SKM-1 treated with dmso at 0.1 percent for 144 hours (cell line): ENCODE measurements around the gene HS3ST2.

Source experiments
- DNase-seq: peaks from one replicate; lab custom pipeline; 2025; ENCODE audit not compliant: unreplicated experiment; lab: John Stamatoyannopoulos, UW

HS3ST2 gene

GRCh38 chr16:22813948-22814710 lies at the start of gene HS3ST2:
TSS of gene HS3ST2 (plus strand) at chr16:22814162. CDS start at chr16:22814611, 449 bp downstream.
- DNase-seq = no peak

- no peak for DNase-seq
Observed at GRCh38 chr16:22764662-22765327, 49.2 kb upstream of the HS3ST2 start.

GRCh38 chr16:22765479-22765878 lies 48.5 kb upstream of the HS3ST2 start:
- DNase-seq = no peak

- no peak for DNase-seq
Observed at GRCh38 chr16:22770866-22771265, 43.1 kb upstream of the HS3ST2 start.

- DNase-seq = no peak
Observed at GRCh38 chr16:22771551-22771950, 42.4 kb upstream of the HS3ST2 start.

- DNase-seq = no peak
Observed at GRCh38 chr16:22775220-22775922, 38.6 kb upstream of the HS3ST2 start.

- DNase-seq = no peak
Observed at GRCh38 chr16:22781480-22781879, 32.5 kb upstream of the HS3ST2 start.

- no peak for DNase-seq
Observed at GRCh38 chr16:22782314-22782713, 31.6 kb upstream of the HS3ST2 start.

- DNase-seq = no peak
Observed at GRCh38 chr16:22784690-22785214, 29.2 kb upstream of the HS3ST2 start.

GRCh38 chr16:22785552-22785951 lies 28.4 kb upstream of the HS3ST2 start:
- DNase-seq = no peak

GRCh38 chr16:22786284-22786683 lies 27.7 kb upstream of the HS3ST2 start:
- no peak for DNase-seq

- DNase-seq = no peak
Observed at GRCh38 chr16:22786691-22787090, 27.3 kb upstream of the HS3ST2 start.

GRCh38 chr16:22787466-22788192 lies 26.3 kb upstream of the HS3ST2 start:
- DNase-seq = peak; percentile 23

GRCh38 chr16:22788193-22788530 lies 25.8 kb upstream of the HS3ST2 start:
- DNase-seq = peak; percentile 13

- no peak for DNase-seq
Observed at GRCh38 chr16:22789281-22789945, 24.5 kb upstream of the HS3ST2 start.

GRCh38 chr16:22797551-22797950 lies 16.4 kb upstream of the HS3ST2 start:
- DNase-seq = no peak

GRCh38 chr16:22799113-22799512 lies 14.8 kb upstream of the HS3ST2 start:
- no peak for DNase-seq

GRCh38 chr16:22804893-22805292 lies 9.1 kb upstream of the HS3ST2 start:
- DNase-seq = no peak

- no peak for DNase-seq
Observed at GRCh38 chr16:22805326-22805725, 8.6 kb upstream of the HS3ST2 start.

- DNase-seq = no peak
Observed at GRCh38 chr16:22806811-22807210, 7.2 kb upstream of the HS3ST2 start.

- DNase-seq = no peak
Observed at GRCh38 chr16:22810226-22810625, 3.7 kb upstream of the HS3ST2 start.
